Endothelial cell of umbilical vein (primary cell): Measurements from ENCODE around the gene DAP3. TPM values are rescaled to one million over a fixed set of nuclear protein-coding genes. Genes with fewer than 3 reads are reported as not detected.
"Not testable (repeated sequence)": the region's sequence is repeated elsewhere in the genome, so short reads cannot be mapped to it uniquely, and the experiment has no call there.

Experiments used
- BruUV-seq: library from RNA; stranded (reverse); fragments of 400-500 nt; replicated peaks from 2 replicates; lab custom pipeline; 2021; lab: Mats Ljungman, UMichigan
- CTCF ChIA-PET: fragments of 300-600, 350-600 bp; sonication (Branson Sonifier 250); formaldehyde crosslinking; loops from one replicate; lab custom pipeline; 2021; ENCODE audit warnings: antibody characterized with exemption, inconsistent platforms; lab: Charles Lee
- POLR2A ChIA-PET: fragments of 300-600, 350-600 bp; sonication (Branson Sonifier 250); formaldehyde crosslinking; loops from one replicate; lab custom pipeline; 2021; ENCODE audit warnings: antibody characterized with exemption, inconsistent platforms; lab: Charles Lee
- DNase-seq: peaks from one replicate; pipeline ENCODE4 v3.0.0-alpha.2; 2011; ENCODE audit warnings: low read depth, low spot score
- FAIRE-seq: peaks from 2 replicates; lab custom pipeline; 2011; peaks lifted over from hg19 to GRCh38; lab: Jason Lieb, UNC
- H2AFZ ChIP-seq: 2 replicates; pipeline ENCODE4 v1.6.0; 2012; ENCODE audit warnings: low read depth, low read length, control low read depth, inconsistent platforms
- H3K27ac ChIP-seq: 2 replicates; pipeline ENCODE4 v1.5.1; 2011; ENCODE audit warnings: low read depth, mild to moderate bottlenecking, control low read depth, low read length, moderate library complexity; ENCODE audit not compliant: insufficient read depth
- H3K27me3 ChIP-seq, 2 experiments: 2 replicates each; pipeline versions ENCODE4 v1.6.0 to v1.6.1; 2011; ENCODE audit warnings: low read length in 2 of 2, mixed read lengths in 1 of 2; ENCODE audit not compliant: control insufficient read depth in 2 of 2, insufficient read depth in 2 of 2
- H3K36me3 ChIP-seq, 2 experiments: 2 replicates in 1 of 2; 3 replicates in 1 of 2; pipeline ENCODE4 v1.5.1; 2011; ENCODE audit warnings: low read length in 2 of 2, mild to moderate bottlenecking in 1 of 2, moderate library complexity in 1 of 2; ENCODE audit not compliant: control insufficient read depth in 2 of 2, insufficient read depth in 2 of 2; ENCODE audit errors: extremely low read depth in 1 of 2
- H3K4me1 ChIP-seq: 3 replicates; pipeline ENCODE4 v1.5.1; 2011; ENCODE audit warnings: mild to moderate bottlenecking, low read length; ENCODE audit not compliant: control insufficient read depth, insufficient read depth; ENCODE audit errors: extremely low read depth
- H3K4me2 ChIP-seq: 2 replicates; pipeline ENCODE4 v1.6.1; 2011; ENCODE audit warnings: low read length, control low read depth, mixed read lengths; ENCODE audit not compliant: insufficient read depth
- H3K4me3 ChIP-seq, 3 experiments: fragments of 200-600 bp in 1 of 3; sonication (generic), shearing (Covaris generic) in 1 of 3; replicated peaks in 1 of 3; 2 replicates each; pipeline ENCODE4 v1.5.1; 2011 to 2016; ENCODE audit warnings: control low read depth in 3 of 3, low read length in 3 of 3, mild to moderate bottlenecking in 2 of 3, inconsistent platforms in 1 of 3, low read depth in 1 of 3, moderate library complexity in 1 of 3; ENCODE audit not compliant: insufficient read depth in 1 of 3
- H3K79me2 ChIP-seq: 2 replicates; pipeline ENCODE4 v1.6.0; 2012; ENCODE audit warnings: low read length, inconsistent platforms; ENCODE audit not compliant: control insufficient read depth, insufficient read depth
- H3K9ac ChIP-seq: replicated peaks from 2 replicates; pipeline ENCODE3; 2011; ENCODE audit warnings: low read length, control low read depth; ENCODE audit not compliant: insufficient read depth; ENCODE audit errors: extremely low read depth
- H3K9me1 ChIP-seq: replicated peaks from 3 replicates; pipeline ENCODE4 v1.6.0; 2011; ENCODE audit warnings: mild to moderate bottlenecking, low read length; ENCODE audit not compliant: control insufficient read depth, insufficient read depth; ENCODE audit errors: extremely low read depth
- H3K9me3 ChIP-seq: replicated peaks from 2 replicates; pipeline ENCODE4 v1.5.1; 2012; ENCODE audit warnings: low read length, inconsistent platforms; ENCODE audit not compliant: control insufficient read depth, insufficient read depth
- H4K20me1 ChIP-seq: replicated peaks from 2 replicates; pipeline ENCODE3; 2011; ENCODE audit warnings: mild to moderate bottlenecking, low read length; ENCODE audit not compliant: control insufficient read depth, insufficient read depth; ENCODE audit errors: extremely low read depth
- GATA2 ChIP-seq: IDR thresholded peaks from 2 replicates; pipeline ENCODE4 v1.7.0; 2011; ENCODE audit warnings: low read depth, mild to moderate bottlenecking, moderate library complexity, mixed read lengths, low read length; ENCODE audit not compliant: insufficient read length, insufficient read depth
- POLR2A ChIP-seq: IDR thresholded peaks from 2 replicates; pipeline ENCODE4 v1.6.1; 2012; ENCODE audit warnings: low read depth, mild to moderate bottlenecking, control low read depth, low read length
- POLR2AphosphoS5 ChIP-seq: IDR thresholded peaks from 2 replicates; pipeline ENCODE4 v1.6.1; 2012; ENCODE audit warnings: low read depth, mild to moderate bottlenecking, control low read depth, low read length, moderate library complexity; ENCODE audit not compliant: insufficient read depth
- dilution Hi-C: fragments of 300-500 bp; cut with MboI; formaldehyde crosslinking; loops from one replicate; pipeline ENCODE4 v1.15.0; 2019; ENCODE audit warnings: low sequenced_read_pairs; ENCODE audit not compliant: extremely low pct_ligation_motif_present
- intact Hi-C: fragments of 100-400 bp; cut with micrococcal nuclease; formaldehyde crosslinking; loops from one replicate; pipeline ENCODE4 v1.10.0; 2022
- polyA plus RNA-seq, 4 experiments: library from polyadenylated mRNA; depleted of rRNA in 3 of 4; stranded (reverse) in 3 of 4; unstranded in 1 of 4; fragments of >200 nt; gene quantifications; 2 replicates each; pipeline versions ENCODE4 v1.2.1 to v1.2.3, GENCODE V29; 2011 to 2012; ENCODE audit warnings: missing spikeins in 1 of 4
- total RNA-seq: library from RNA; stranded (reverse); gene quantifications from 2 replicates; pipeline ENCODE4 v1.2.3, GENCODE V29; 2021
- TF ChIP-seq, protein P1 (sequence below): IDR thresholded peaks from 2 replicates; pipeline ENCODE4 v1.6.1; 2011; ENCODE audit not compliant: insufficient read depth, insufficient read length

DAP3 gene
- total and polyA plus RNA-seq, 2 donors (not counting 3 experiments of a cell fraction or from before 2014, with no cell fraction given) = 86.5 to 104 TPM

DNA sequence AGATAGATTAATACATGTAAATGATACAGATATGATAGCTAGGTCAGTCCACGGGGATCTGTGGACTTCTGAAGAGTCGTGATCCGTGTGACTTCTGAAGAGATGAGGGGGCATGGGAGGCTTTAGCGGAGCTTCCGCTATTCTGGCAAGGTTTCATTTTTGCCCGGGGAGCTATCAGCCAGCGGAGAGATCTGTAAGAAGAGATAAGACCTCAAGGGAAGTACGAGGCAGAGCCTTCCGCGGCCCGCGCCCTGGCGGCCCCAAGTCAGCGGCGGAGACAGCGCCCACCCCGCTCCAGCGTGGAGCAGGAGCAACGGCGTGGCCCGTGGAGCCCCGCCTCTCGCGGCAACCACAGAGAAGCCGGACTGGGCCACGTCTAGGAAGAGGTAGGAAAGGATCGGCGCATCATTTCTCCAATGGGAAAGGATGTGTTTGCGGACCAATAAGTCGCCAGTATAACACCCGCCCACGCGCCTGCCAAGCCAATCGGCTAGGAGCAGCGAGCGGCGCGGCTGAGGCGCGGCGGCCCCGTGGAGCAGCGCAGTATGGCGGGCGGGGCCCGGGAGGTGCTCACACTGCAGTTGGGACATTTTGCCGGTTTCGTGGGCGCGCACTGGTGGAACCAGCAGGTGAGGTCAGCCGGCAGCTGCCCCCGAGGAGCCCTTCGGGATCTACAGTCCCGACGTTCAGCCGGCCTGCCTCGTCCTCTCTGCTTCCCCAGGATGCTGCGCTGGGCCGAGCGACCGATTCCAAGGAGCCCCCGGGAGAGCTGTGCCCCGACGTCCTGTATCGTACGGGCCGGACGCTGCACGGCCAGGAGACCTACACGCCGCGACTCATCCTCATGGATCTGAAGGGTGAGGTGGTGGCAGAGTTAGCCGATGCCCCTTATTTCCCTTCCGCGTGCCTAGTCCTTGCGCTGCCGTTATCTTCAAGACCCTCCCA, 56.7 kb downstream of the DAP3 start:
- BruUV-seq, H3K9me1 ChIP-seq, H3K79me2 ChIP-seq, H3K4me1 ChIP-seq, H4K20me1 ChIP-seq, H3K36me3 ChIP-seq, H3K9me3 ChIP-seq, dilution Hi-C loops, H3K27me3 ChIP-seq: not testable (repeated sequence)
- peak; percentile 98 for FAIRE-seq
- Histone ChIP-seq H2AFZ (peak overlapping the region; percentile 51), H3K9ac (peak overlapping the region; percentile 64), H3K4me2 (peak overlapping the region; percentile 91), H3K27ac (peak overlapping the region; percentile 24), H3K4me3 (peak overlapping the region; percentile 38 to 80 (median 69))
- TF ChIP-seq, protein P1, sequence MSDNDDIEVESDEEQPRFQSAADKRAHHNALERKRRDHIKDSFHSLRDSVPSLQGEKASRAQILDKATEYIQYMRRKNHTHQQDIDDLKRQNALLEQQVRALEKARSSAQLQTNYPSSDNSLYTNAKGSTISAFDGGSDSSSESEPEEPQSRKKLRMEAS = peak; percentile 14
- TF ChIP-seq POLR2AphosphoS5 (peak; percentile 79), GATA2 (peak; percentile 70), POLR2A (peak; percentile 74)
- intact Hi-C loops = loop anchor here (1.0 kb wide), 1 partner anchor 112 kb away; the partner anchor contains the start of gene GON4L
- ChIA-PET CTCF (interaction anchor here (3.1 kb wide), 1 partner anchor 16 kb away, joined by 11 read pairs; no protein-coding TSS in a partner anchor), POLR2A (interaction anchor here (1.0 kb wide), 1 partner anchor 18 kb away, joined by 3 read pairs; no protein-coding TSS in a partner anchor)
- peak; percentile 97 for DNase-seq

DNA sequence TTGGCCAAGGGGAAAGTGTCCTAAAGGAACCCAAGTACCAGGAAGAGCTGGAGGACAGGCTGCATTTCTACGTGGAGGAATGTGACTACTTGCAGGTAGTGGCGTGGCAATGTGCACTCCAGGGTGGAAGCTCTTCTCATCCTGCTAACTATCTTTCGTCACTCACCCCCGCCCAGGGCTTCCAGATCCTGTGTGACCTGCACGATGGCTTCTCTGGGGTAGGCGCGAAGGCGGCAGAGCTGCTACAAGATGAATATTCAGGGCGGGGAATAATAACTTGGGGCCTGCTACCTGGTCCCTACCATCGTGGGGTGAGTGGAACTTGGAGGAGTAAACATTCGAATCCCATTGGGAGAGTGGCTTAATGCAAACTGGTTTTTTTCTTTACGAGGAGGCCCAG, 58.7 kb downstream of the DAP3 start:
- intact Hi-C loops, H3K9me1 ChIP-seq, H3K27ac ChIP-seq, DNase-seq, H3K4me2 ChIP-seq, H2AFZ ChIP-seq, FAIRE-seq, H3K4me3 ChIP-seq, H3K4me1 ChIP-seq, POLR2A ChIA-PET, H3K9me3 ChIP-seq, H4K20me1 ChIP-seq, CTCF ChIA-PET, H3K36me3 ChIP-seq, H3K9ac ChIP-seq, BruUV-seq, dilution Hi-C loops, H3K79me2 ChIP-seq, H3K27me3 ChIP-seq: not testable (repeated sequence)

DNA sequence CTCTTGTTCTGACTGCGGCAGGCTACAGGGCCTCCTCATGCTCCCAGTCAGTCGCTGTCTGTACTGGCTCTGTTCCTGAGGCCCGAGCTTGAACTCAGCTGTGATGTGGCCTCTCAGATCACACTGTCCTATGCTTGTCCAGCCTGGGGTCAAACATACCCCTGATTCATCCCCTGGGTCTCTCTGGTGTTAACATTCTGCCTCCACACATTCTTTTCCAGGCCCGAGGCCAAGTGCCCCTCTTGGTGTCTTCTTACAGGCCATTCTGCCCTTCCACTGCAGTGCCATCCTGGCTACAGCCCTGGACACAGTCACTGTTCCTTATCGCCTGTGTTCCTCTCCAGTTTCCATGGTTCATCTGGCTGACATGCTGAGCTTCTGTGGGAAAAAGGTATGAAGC, 59.2 kb downstream of the DAP3 start:
- peaks cover 0 to 13% of the 10 kb centered on the region in 2 experiments for H3K36me3 ChIP-seq
- intact Hi-C loops, H3K4me3 ChIP-seq, H3K4me2 ChIP-seq, FAIRE-seq, H2AFZ ChIP-seq, DNase-seq, H3K9me1 ChIP-seq, H3K27ac ChIP-seq, CTCF ChIA-PET, H3K9me3 ChIP-seq, H3K9ac ChIP-seq, H4K20me1 ChIP-seq, BruUV-seq, H3K27me3 ChIP-seq, H3K79me2 ChIP-seq, dilution Hi-C loops, H3K4me1 ChIP-seq: not testable (repeated sequence)
- POLR2A ChIA-PET = interaction anchor here (0.6 kb wide), 1 partner anchor 187 kb away, joined by 9 read pairs; no protein-coding TSS in a partner anchor
